HG03460 (cell line): ENCODE results near the gene FARP1.
"Not testable (repeated sequence)": the region's sequence is repeated elsewhere in the genome, so short reads cannot be mapped to it uniquely, and the experiment has no call there.

Experiments
- ATAC-seq: cut with Tn5 transposase; IDR thresholded peaks from one replicate; pipeline ENCODE4 v1.9.1; 2021; ENCODE audit not compliant: unreplicated experiment

The FARP1 gene

DNA sequence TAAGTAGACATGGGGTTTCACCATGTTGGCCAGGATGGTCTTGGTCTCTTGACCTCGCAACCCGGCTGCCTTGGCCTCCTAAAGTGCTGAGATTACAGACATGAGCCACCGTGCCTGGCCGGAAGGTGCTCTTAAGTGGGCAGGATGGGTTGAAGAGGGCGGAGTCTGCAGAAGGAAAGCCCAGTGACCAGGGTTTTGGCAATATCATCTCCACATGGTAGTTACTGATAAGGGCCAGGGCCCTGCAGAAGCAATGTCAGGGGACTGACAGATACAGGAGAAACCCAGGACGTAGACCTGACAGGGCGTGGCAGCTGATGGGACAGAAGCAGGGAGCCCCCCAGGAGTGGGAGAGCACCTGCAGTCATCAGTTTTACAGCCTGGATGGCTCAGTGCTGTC, 79.9 kb downstream of the FARP1 start:
- no peak for ATAC-seq

DNA sequence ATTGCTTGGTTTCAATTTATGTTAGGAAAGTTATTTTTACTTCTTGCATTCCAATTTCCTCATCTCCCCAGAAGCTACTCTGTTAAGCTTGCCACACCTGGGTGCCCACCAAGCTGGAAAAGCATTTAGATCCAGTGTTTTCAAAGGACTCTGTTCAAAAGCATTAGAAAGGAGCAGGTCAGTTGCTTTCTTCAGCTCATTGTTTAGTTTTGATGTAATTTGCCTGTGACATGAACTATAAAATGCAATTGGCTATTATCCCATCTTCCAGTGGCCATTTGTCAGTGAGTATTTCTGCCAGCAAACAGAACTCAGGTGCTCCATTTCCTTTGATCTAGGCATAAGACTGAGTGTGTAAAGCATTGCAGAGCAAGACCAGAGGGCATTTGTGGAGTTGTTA, 80.8 kb downstream of the FARP1 start:
- no peak for ATAC-seq

DNA sequence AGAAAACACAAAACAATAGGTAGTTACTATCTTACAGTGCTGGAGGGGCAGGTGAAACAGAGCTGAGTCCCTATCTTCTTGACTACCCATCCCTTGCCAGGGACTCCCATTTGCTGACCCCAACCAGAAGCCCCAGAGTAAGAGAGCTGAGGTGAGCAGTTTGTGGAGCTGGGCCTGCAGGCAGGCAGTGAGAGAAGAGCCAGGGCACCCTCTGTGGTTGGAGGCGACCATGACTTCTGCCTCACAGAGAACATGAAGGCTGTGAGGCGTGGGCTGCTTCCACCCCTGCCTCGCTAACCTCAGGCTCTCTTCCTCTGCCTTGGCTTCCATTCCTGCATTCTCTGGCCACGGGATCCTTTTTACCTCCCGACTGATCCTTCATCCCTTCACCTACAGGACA, 81.7 kb downstream of the FARP1 start:
- no peak for ATAC-seq

DNA sequence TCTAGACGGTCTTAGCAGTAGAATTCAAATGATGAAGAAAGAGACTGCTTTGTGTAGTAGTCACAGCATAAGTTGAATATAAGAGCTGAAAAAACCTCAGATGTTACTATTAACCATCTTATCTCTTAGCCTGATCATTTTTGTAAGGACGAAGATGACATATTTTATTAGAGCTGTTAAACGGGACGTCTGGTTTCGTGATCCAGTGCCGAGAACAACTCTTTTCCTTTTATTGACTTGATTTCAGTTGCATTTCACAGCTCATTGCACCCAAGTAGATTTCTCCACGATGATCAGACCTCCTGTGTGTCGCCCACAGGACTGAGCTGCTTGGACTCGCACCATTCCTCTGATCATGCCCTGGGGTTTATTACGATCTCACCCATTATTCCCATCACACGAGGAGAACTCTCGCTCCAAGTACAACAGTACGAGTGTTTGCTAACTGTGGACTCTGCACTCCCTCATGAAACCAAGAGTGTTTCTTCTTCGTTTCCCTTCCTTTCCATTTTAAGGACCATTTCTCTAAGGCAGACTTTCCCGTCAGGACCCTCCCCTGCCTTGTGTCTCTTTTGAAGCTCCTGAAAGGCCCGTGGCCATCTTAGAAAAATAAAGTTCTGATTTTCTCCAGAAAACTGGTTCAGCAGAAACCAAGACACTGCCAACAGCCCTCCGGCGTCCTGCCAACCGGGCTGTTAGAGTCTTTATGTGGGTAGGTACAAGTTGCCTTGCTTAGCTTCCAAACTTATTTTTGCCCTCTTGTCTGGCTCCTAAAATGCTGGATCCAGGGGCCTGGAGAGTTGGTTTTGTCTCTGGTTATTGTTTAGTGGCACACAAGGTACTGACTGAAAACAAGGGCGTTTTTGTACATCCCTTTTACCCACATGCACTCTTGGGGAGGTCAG, 82.4 kb downstream of the FARP1 start:
- ATAC-seq = no peak

DNA sequence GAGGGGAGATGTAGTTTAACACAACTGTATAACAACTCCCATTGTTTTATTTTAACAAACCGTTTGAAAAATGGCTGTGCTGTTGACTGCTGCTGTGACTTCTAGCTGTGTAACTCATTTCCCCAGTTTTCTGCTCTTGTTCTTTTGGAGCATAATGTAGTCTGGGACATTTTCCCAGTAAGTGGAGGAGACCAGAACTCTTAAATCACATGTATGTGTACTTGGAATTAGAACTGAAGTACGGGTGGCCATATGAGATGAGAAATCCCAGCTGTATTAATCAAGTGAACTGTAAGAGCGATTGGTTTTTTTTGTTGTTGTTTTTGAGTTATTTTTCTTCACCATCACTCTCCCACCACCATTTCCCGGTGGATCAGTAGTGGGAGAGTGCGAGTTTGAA, 83.6 kb downstream of the FARP1 start:
- no peak for ATAC-seq

DNA sequence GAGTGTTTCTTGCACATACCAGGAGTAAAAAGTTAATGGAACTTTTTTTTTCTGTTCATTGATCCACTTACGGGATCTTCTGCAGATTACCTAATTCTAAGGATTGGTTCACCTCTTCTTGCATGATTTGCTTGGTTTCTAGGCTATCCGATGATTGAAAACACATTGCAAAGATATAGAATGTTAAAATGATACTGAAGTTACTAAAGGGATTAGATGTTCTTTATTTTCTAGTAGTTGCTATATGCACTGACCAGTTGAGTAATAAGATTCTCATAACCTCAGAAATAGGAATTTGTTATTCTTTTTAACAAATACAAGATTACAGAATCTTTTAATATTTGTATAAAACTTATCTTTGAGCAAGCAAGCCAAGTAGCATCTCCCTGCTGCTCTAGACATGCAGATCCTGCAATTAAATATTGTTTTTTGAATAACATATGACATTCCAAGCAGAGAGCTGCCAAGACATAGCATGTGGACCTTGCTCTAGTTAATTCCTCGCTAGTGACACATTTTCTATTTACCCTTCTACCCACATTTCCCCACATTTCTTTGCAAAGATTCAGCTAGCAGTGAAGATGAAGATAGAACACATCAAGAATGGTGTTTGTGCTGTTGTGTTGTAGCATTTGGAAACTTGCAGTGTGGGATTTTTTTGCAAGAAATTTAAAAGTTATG, 85.9 kb downstream of the FARP1 start:
- ATAC-seq = no peak

DNA sequence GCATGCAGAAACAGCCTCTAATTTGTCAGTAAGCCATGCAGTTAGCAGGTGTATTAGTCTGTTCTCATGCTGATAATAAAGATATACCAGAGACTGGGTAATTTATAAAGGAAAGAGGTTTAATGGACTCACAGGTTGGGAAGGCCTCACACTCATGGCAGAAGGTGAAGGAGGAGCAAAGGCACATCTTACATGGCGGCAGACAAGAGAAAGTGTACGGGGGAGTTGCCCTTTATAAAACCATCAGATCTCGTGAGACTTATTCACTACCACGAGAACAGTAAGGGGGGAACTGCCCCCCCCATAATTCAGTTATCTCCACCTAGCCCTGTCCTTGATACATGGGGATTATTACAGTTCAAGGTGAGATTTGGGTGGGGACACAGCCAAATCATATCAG, 87.9 kb downstream of the FARP1 start:
- not testable (repeated sequence) for ATAC-seq

DNA sequence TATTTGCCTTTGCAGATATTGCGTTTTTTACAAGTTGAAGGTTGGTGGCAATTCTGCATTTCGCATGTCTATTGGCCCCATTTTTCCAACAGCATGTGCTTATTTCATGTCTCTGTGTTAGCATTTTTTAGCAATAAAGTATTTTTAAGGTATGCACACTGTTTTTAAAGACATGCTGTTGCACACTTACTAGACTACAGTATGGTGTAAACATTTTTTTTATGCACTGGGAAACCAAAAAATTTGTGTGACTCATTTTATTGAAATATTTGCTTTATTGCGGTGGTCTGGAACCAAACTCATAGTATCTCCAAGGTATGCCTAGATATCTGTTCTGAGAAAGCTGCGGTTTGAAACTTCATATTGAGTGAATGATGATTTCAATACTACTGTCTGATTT, 89.6 kb downstream of the FARP1 start:
- no peak for ATAC-seq

DNA sequence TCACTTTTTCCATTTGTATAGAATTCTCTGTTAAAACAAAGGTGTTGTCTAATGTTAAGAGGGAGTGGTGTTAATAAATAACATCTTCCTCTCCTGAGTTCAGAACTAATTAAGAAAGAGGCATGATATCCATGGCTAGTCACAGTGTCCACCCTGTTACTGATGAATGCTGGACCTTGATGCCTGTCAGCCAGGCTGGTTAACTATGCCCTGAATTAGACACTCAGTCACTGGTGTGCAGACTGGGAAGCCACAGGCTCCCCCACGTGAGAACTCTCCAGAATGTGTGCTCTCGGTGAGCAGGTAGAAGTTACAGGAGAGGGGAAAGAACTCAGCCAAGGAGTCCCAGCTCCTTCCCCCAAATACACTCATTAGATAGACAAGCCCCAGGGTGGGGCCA, 90.2 kb downstream of the FARP1 start:
- ATAC-seq = no peak

DNA sequence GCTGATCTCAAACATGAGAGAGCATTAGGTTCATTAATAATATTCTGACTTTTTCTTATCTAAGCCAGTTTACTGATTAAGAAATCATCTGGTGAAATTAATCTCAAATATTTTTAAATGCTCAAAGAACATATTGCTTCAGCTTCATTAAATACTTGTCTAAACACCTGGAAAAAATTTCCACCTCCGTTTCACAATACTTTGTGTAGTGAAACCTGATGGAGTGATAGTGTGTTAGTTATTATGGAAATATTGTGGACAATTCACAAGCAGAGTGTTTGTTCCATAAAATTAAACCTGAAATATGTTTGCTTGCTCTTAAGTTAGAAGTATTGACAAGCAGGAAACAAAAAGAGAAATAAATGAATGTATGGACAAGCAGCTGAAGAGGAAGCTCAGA, 91.5 kb downstream of the FARP1 start:
- no peak for ATAC-seq

DNA sequence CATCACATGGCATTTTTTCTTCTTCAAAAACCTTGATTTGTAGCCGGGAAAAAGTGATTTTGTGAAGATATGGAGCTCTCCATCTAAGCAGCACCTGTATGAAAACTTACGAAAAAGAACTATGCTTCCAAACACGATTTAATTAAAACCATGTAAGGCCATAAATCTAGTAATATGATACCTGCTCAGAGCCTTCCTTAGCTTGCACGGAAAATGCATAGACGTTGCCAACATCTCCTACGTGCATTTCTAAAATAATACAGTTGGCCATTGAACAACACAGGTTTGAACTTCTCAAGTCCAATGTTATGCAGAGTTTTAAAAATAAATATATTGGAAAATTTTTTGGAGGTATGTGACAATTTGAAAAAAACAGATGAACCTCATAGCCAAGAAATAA, 93.3 kb downstream of the FARP1 start:
- no peak for ATAC-seq

DNA sequence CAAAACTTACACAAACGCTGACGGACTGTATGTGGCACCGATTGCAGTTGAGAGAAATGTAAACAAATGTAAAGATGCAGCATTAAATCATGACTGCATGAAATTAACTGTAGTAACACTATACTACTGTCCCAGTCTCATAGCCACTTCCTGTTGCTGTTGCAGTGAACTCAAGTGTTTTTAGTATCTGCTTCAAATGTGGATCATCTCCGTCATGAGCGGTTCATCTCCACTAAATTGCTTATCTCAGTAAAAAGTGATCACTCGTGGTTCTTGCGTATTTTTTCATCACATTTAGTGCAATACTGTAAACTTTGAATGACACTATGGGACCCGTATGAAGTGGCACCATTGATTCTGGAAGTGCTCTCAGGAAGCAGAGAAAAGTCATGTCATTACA, 94.4 kb downstream of the FARP1 start:
- no peak for ATAC-seq

DNA sequence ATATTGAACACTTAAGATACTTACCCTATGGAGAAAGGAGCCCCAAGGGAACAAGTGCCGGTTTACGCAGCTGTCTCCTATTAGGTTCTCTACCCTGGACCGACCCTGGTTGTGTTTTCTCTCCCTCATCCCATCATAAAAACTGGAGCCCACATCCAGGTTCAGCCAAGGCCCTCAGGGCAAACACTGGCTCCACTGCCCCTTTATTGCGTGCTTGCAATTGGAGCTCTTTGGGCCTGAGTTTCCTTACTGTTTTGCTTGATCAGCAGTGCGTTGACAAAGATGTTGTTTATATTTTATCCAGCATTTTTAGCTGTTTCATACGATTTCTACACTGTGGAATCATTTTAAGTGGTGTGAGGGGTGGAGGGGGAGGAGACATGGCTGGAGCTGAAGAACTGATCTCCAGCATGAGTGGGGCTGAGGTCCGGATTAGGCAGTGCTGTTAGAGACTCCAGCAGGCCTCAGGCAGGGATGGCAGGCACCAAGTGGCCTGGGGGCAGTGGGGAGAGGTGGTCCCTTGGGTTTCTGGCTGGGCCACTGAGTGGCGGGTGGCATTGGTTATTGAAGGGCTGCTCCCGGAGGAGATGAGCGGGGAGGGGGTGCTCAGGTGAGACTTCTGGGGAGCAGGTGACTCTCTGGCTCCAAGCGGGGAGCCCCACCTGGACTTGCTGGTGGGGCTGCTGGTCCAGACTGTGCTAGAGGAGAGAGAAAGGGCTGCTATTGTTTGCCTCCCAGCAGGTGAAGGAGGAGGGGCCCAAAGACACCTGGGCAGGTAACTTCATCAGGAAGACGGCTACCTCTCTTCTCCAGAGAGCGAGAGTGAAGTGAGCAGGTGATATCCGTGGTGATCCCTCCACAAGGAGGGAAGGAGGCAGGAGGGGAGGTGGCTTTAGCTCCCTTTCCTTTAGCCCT, 96.5 kb downstream of the FARP1 start:
- ATAC-seq = no peak

DNA sequence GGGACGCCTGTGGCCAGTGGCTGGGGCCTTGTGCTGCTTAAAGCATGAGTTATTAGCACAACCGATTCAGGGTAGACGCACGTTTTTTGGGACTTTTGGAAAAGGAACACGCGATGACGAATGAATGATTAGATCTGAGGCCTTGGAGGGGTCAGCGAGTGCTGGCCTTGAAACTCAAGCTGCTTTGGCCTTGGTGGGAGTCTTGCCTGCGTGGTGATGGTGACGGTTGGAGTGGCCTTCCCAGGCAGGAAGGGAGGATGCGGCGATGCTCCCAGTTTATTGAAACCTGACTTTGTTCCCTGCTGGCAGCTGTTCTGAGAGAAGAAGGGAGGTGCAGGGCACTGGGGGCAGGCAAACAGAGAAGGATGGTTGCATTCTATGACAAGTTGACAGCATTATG, 97.2 kb downstream of the FARP1 start:
- ATAC-seq = no peak

DNA sequence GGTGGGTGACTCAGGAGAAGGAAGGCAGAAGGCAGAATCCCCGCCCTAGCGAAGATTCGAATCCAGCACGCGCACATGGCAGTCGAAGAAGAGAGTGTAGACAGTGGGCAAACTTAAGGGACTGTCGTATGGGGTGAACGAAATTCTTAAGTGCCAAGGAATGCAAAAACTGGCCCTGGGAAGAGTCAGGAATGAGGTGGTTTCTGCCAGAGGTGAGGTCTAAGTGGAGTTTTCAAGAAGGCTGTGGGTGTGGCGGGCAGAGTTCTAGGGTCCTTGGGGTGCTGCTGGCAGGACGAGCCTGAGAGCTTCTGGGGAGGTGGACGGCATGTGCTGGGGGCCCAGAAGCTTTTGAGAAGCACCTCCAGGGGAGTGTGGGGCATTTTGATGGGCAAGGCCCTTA, 98.1 kb downstream of the FARP1 start:
- no peak for ATAC-seq

DNA sequence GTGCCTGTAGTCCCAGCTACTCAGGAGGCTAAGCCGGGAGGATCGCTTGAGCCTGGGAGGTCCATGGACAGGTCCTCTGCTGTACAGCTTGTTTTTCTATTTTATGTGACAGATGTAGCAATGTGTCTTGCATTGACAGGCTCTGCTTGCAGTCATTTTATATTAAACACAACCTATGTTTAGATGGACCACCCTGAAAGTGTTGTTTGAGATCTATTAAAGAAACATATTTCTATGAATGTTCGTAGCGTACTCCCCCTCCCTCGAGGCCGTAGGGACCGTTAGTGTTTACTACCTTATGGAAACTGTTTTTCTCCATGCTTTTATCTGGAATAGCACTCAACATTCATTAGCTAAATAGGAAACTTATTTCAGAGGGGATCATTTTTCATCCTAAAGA, 99.1 kb downstream of the FARP1 start:
- ATAC-seq = no peak

DNA sequence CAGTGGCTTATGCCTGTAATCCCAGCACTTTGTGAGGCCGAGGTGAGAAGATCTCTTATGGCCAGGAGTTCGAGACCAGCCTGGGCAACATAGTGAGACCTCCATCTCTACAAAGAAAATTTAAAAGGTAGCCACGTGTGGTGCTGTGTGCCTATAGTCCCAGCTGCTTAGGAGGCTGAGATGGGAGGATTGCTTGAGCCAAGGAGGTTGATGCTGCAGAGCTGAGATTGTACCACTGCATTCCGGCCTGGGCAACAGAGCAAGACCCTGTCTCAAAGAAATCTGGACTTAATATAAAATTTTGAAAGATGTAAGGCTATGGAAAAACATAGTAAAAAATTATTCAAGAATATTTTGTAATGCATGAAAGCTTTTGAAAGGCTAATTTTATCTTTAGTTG, 99.5 kb downstream of the FARP1 start:
- ATAC-seq = no peak

DNA sequence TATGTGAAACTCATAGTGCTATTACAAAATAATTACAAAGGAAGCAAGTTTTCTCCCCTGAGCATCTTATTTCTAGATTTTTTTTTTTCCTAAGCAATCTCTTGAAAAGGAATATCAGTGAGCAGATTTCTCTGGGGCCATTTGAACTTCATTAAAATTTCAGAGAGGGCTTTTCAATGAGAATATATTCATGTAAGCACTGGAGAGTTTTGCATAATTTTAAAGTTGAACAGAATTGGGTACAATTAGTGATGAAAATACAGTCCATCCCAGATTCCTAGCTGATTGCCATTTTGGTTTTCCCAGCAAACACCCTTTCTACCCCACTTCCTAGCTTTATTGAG, 101.0 kb downstream of the FARP1 start:
- no peak for ATAC-seq

DNA sequence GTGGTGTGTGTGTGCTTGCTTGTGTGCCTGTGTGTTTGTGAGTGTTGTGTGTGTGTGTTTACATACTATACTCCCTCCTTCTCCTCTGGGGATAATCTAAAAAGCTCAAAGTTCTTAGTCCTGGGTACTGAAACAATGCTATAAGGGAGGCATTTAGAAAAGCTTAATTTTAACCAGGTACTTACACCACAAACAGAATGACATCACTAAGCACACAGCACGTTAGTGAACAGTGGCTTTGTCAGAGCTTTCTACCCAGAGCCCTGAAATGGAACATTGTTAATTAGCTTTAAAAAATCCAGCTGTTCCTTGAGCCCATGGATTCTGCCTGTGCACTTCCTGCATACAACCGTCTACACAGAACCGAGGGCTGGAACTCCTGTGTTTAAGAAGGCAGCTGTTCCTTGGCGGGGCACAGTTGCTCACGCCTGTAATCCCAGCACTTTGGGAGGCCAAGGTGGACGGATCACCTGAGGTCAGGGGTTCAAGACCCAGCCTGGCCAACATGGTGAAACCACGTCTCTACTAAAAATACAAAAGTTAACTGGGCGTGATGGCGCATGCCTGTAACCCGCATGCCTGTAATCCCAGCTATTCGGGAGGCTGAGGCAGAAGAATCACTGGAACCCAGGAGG, 103.8 kb downstream of the FARP1 start:
- ATAC-seq = no peak

DNA sequence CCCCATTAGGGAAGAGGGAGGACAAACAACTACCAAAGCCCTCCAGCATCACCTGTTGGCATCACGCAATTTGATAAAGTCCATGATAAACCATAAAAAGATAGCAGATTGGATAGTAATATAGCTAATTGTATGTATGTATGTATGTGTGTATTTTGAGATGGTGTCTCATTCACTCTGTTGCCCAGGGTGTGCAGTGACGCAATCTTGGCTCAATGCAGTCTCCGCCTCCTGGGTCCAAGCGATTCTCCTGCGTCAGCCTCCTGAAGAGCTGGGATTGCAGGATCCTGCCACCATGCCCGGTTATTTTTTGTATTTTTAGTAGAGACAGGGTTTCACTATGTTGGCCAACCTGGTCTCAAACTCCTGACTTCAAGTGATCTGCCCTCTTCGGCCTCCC, 108.8 kb downstream of the FARP1 start:
- no peak for ATAC-seq

DNA sequence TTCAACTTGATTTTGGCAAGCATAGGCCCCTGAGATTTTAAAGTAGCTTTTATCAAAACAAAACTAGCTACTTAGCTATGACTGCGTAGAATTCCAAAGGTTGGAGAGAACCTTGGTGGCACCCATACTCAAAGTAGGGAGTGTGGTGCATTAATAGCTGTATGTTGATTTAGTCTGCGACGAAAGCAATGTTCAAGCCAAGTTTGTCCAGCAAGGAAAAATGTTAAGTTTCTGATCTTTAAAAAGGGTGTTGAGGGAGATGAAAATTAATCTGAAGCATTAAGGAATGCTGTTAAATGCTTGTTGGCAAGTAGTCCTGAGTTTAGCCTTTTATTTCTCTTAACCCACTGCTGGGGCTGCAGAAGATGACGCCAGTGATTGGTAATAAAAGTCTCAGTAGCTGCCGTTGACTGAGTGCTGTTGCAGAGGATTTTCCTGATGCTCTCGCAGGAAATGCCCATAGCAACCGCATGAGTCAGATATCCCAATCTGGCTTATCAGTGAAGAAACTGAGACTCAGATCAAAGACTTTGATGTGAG, 110.1 kb downstream of the FARP1 start:
- no peak for ATAC-seq
